A549 (cell line): Measurements from ENCODE around the gene MT1A.

Experiments
- CHD4 ChIP-seq: fragments of 200-600 bp; sonication (generic); IDR thresholded peaks from 2 replicates; pipeline ENCODE4 v1.6.1; 2016; ENCODE audit warnings: antibody characterized with exemption, mild to moderate bottlenecking, borderline replicate concordance
- E2F6 ChIP-seq: IDR thresholded peaks from 2 replicates; pipeline ENCODE4 v1.6.1; 2012; ENCODE audit warnings: low read depth, borderline replicate concordance
- EHMT2 ChIP-seq: fragments of 200-600 bp; sonication (generic); IDR thresholded peaks from 2 replicates; pipeline ENCODE4 v1.6.1; 2016; ENCODE audit warnings: antibody characterized with exemption, low read depth, mild to moderate bottlenecking, moderate library complexity
- FOSL2 ChIP-seq, 2 experiments: fragments of 450-650 bp in 1 of 2; fragments of >200 bp in 1 of 2; sonication (Bioruptor Twin) in 1 of 2; formaldehyde crosslinking; IDR thresholded peaks; 2 replicates each; pipeline versions ENCODE4 v1.5.0 to v1.6.1; 2016 to 2020; ENCODE audit warnings: mild to moderate bottlenecking in 1 of 2, moderate library complexity in 1 of 2
- HDAC2 ChIP-seq: fragments of 200-600 bp; sonication (generic); IDR thresholded peaks from 2 replicates; pipeline ENCODE4 v1.6.1; 2016
- MAFK ChIP-seq: fragments of 450-650 bp; IDR thresholded peaks from 2 replicates; pipeline ENCODE4 v1.6.1; 2014; ENCODE audit not compliant: partially characterized antibody
- MAZ ChIP-seq: fragments of 150-350 bp; IDR thresholded peaks from 2 replicates; pipeline ENCODE4 v1.6.1; 2014; ENCODE audit warnings: antibody characterized with exemption, low read depth, low read length, borderline replicate concordance
- NR3C1 ChIP-seq: fragments of >200 bp; sonication (Bioruptor Twin); formaldehyde crosslinking; IDR thresholded peaks from 3 replicates; pipeline ENCODE4 v1.6.1; 2017
- PBX3 ChIP-seq: IDR thresholded peaks from 2 replicates; pipeline ENCODE4 v1.6.1; 2012
- POLR2A ChIP-seq: IDR thresholded peaks from 2 replicates; pipeline ENCODE4 v1.6.1; 2012; ENCODE audit warnings: mild to moderate bottlenecking, low read length
- RCOR1 ChIP-seq: fragments of 150-350 bp; IDR thresholded peaks from 2 replicates; pipeline ENCODE4 v1.6.1; 2014; ENCODE audit warnings: antibody characterized with exemption, low read length, low read depth
- REST ChIP-seq: fragments of 200-600 bp; sonication (generic); IDR thresholded peaks from 2 replicates; pipeline ENCODE4 v1.6.1; 2016; ENCODE audit warnings: antibody characterized with exemption, mild to moderate bottlenecking, moderate library complexity
- ZC3H11A ChIP-seq: fragments of 450-650 bp; IDR thresholded peaks from 2 replicates; pipeline ENCODE4 v1.6.1; 2014; ENCODE audit warnings: antibody characterized with exemption, mild to moderate bottlenecking
- TF ChIP-seq, protein P1 (sequence below): fragments of >200 bp; sonication (Bioruptor Twin); formaldehyde crosslinking; IDR thresholded peaks from 3 replicates; pipeline ENCODE4 v1.5.1; 2016

GRCh38 chr16:56631197-56631596 is 7.3 kb upstream of the MT1A start:
- no peak for TF ChIP-seq POLR2A
- no peak for TF ChIP-seq EHMT2
- no peak for TF ChIP-seq ZC3H11A
- no peak for TF ChIP-seq FOSL2 (IDR thresholded peaks at IDR 0.05)
- TF ChIP-seq FOSL2 (CRISPR knock-in tag; IDR thresholded peaks at IDR 0.05), result no peak
- no peak for TF ChIP-seq REST
- TF ChIP-seq, protein P1, sequence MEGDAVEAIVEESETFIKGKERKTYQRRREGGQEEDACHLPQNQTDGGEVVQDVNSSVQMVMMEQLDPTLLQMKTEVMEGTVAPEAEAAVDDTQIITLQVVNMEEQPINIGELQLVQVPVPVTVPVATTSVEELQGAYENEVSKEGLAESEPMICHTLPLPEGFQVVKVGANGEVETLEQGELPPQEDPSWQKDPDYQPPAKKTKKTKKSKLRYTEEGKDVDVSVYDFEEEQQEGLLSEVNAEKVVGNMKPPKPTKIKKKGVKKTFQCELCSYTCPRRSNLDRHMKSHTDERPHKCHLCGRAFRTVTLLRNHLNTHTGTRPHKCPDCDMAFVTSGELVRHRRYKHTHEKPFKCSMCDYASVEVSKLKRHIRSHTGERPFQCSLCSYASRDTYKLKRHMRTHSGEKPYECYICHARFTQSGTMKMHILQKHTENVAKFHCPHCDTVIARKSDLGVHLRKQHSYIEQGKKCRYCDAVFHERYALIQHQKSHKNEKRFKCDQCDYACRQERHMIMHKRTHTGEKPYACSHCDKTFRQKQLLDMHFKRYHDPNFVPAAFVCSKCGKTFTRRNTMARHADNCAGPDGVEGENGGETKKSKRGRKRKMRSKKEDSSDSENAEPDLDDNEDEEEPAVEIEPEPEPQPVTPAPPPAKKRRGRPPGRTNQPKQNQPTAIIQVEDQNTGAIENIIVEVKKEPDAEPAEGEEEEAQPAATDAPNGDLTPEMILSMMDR, result no peak
- no peak for TF ChIP-seq MAZ
- no peak for TF ChIP-seq HDAC2
- TF ChIP-seq E2F6, result no peak
- TF ChIP-seq MAFK, result no peak
- TF ChIP-seq PBX3, result no peak
- TF ChIP-seq NR3C1, result no peak
- TF ChIP-seq CHD4, result no peak
- no peak for TF ChIP-seq RCOR1
